PC-9 (cell line): ENCODE data around the gene CYP2E1.

Source experiments
- CTCF ChIP-seq: fragments of 200-600 bp; sonication (generic); conservative IDR thresholded peaks from 2 replicates; pipeline ENCODE4 v1.6.1; 2017; ENCODE audit warnings: mixed run types, antibody characterized with exemption, mild to moderate bottlenecking, moderate library complexity
- EZH2 ChIP-seq: fragments of 200-600 bp; sonication (generic); IDR thresholded peaks from 2 replicates; pipeline ENCODE4 v1.8.0; 2017; ENCODE audit warnings: antibody characterized with exemption, low read depth

- TF ChIP-seq CTCF (no peak), EZH2 (no peak)
These were observed 2.4 kb downstream of the CYP2E1 start for GRCh38 chr10:133529576-133529946.
